ENCODE data around the gene LIN37.

LIN37 gene

DNA sequence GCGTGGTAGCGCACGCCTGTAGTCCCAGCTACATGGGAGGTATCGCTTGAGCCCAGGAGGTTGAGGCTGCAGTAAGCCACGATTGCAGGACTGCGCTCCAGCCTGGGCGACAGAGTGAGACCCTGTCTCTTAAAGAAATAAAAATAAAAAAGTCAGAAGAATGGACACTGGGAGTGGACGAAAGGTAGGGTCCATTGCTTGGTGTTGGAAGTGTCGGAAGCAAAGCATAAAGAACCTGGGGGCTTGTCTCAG, 26.6 kb downstream of the LIN37 start:
- DNase-seq (ENCODE audit: low read depth), result no peak

DNA sequence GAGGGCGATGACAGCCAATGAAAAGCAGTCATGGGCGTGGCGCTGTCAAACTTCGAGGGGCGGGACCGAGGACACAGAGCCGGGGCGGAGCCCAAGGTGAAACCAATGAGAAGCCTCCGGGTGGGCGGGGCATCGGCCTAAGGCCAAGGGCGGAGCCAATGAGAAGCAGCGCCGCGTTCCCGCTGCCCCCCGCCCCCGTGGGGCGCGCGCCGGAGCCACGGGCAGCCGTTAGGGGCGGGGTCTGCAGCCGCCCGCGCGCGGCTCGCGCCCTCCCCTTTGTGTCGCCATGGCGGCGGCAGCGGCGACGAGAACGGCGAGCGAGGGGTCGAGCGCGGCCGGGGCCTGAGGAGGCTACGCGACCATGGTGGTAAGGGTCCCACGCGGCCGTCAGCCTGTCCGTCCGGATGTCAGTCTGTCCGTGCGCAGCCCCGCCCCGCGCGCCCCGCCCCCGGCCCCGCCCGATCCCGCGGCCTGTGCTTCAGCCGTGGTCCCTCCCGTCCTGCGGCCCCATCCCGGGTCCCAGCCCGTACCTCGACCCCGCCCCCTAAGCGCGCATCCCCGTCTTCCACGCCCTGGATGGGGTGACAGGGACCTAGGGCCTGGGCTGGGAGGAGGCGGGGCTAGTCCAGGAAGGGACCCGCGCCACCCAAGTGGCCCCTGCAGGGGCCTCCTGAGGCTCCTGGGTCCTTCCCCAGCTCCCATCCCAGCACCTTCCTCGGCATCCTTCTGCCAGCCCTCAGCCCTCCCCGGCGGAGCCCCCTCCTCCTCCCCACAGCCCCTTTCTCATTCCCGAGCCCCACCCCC, 27.1 kb downstream of the LIN37 start, which contains the start of gene ARHGAP33:
Gene ARHGAP33 (plus strand): TSS at position 267 of the 804 bp plus-strand sequence. CDS start 95 bp downstream, at position 362.
- peak; percentile 93 for DNase-seq (ENCODE audit: low read depth)

DNA sequence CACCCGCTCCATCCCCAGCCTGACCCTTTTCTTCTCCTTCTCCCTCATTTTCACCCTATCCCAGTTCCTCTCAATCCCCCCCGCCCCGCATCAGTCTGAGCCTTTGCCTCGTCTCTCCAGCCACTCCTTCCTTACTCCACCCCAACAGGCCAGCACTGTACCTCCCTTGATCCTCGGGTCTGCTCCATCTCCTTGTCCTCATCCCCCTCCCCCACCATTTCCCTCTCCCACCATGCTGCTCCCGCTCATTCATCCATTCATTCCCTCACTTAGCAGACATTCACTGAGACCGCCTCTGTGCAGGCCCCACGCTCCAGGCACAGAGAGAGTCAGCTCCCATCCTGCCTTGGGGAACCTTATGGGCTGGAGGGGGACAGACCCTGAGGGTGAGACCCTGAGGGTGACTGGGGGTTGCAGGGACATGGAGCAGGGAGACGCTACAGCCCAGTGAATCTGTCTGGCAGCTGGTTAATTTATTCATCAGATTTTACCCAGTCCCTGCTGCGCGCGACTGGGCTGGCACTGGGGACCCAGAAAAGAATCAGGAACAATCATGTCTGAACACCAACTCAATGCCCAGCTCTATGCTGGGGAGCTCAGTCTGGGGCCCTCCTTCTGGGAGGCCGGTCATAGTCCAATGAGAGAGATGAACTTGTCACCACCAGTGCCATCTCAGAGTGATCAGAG, 27.9 kb downstream of the LIN37 start:
- DNase-seq (ENCODE audit: low read depth), result no peak

DNA sequence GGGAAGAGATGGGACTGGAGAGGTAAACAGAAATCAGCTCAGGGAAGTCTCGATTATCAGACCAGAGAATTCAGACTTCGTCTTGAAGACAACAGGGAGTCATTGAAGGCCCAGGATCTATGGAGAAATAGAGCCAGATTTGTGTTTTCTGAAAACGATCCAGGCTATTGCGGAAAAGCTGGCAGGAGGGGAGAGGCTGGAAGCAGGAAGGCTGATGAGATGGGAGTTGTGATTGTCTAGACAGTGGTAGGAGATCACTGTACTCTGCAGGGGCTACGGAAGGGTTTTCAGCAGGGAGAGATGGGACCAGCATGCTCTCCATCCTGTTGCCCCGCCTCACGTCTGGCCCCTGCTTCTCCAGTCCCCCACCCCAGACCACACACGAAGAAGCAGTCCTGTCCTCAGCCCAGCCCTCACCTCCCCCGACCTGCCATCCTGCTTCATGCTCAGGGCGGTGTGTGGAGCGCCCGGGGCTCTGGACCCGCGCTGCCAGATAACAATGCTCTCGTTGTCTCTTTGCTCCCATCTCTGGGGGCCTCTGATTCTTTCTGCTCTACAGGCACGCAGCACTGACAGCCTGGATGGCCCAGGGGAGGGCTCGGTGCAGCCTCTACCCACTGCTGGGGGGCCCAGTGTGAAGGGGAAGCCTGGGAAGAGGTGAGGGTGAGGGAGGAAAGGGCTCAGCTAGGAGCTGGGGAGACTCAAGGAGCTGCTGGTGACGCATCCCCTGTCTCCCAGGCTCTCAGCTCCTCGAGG, 28.9 kb downstream of the LIN37 start:
- DNase-seq (ENCODE audit: low read depth), result no peak

DNA sequence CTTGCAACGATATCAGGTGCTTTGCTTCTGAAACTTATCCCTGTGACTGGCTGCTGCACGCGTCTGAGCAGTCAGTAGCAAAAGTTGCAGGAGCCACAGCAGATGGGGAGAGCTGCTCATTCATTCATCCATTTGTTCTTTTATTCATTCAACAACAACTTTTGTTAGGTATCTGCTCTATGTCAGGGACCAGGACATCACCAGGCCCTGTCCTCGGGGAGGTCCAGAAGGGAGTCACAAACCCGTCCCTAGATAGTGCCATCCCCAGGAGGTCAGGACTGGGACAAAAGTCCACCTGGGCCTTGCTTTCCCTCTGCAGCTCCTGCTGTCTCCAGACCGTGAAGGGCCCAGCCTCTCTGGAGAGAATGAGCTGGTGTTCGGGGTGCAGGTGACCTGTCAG, 29.6 kb downstream of the LIN37 start:
- no peak for DNase-seq (ENCODE audit: low read depth)

DNA sequence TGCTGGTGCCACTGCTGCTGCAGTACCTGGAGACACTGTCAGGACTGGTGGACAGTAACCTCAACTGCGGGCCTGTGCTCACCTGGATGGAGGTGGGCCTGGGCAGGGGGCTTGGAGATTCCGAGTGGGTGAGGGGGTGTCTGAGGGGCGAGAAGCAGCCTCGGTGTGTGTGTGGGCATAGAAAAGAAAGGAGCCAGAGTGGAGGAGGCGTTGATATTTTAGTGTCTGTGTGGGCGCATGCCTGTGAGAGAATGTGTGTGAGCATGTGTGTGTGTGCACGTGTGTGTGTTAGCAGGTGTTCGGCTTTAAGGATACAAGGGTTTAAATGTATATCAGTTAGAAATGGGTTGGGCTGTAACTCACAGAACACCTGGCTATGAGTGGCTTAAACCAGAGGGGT, 30.7 kb downstream of the LIN37 start:
- DNase-seq (ENCODE audit: low read depth), result no peak

DNA sequence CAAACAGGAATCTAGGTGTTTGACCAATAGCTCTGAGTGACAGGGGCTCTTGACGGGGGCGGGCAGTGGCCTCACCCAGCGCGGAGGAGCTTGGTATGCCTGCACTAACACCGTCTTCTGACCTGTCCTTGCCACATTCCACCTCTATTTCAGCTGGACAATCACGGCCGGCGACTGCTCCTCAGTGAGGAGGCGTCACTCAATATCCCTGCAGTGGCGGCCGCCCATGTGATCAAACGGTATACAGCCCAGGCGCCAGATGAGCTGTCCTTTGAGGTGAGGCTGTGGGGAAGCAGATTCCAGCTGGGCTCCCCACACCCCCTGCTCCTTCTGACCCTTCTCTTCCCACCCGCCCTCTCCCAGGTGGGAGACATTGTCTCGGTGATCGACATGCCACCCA, 31.7 kb downstream of the LIN37 start:
- DNase-seq (ENCODE audit: low read depth), result no peak

DNA sequence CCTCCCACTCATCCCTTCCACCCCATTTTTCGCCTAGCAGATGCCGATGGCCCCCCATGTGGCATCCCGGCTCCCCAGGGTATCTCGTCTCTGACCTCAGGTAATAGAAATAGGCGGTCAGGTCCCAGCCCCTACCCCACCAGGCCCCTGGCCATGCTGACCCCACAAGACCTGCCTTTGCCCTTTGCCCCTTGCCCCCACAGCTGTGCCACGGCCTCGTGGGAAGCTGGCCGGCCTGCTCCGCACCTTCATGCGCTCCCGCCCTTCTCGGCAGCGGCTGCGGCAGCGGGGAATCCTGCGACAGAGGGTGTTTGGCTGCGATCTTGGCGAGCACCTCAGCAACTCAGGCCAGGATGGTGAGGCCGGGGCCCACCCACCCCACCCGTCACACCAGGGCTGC, 32.3 kb downstream of the LIN37 start:
- no peak for DNase-seq (ENCODE audit: low read depth)

DNA sequence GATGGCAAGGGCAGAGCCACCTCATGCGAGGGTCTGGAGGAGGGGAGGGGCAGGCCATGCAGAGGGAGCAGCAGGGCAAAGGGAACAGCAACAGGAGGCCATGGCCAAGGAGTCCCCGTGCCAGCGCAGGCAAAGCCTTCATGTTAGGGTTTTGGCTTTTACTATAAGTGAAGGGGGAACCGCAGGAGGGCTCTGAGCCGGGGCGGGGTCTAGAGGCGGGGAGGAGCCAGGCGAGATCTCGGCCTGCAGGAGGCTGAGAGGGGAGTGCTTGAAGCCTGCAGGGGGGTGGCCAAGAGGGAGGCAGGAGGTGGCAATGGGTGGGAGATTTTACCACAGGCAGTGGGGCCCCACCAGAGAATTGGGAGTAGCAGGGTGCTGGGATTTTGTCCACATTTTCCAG, 33.3 kb downstream of the LIN37 start:
- no peak for DNase-seq (ENCODE audit: low read depth)

DNA sequence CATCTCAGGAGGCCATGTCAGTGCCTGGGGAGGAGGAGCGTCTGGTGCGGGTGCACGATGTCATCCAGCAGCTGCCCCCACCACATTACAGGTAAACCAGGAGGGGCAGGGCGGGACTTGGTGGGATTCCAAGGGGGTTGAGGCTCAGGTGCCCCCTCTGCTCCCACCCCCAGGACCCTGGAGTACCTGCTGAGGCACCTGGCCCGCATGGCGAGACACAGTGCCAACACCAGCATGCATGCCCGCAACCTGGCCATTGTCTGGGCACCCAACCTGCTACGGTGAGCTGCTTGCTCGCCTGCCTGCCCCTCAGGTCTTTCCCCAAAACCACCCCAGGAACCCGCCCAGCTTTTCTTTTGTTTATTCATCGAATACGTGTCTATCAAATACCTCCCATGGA, 34.2 kb downstream of the LIN37 start:
- no peak for DNase-seq (ENCODE audit: low read depth)

DNA sequence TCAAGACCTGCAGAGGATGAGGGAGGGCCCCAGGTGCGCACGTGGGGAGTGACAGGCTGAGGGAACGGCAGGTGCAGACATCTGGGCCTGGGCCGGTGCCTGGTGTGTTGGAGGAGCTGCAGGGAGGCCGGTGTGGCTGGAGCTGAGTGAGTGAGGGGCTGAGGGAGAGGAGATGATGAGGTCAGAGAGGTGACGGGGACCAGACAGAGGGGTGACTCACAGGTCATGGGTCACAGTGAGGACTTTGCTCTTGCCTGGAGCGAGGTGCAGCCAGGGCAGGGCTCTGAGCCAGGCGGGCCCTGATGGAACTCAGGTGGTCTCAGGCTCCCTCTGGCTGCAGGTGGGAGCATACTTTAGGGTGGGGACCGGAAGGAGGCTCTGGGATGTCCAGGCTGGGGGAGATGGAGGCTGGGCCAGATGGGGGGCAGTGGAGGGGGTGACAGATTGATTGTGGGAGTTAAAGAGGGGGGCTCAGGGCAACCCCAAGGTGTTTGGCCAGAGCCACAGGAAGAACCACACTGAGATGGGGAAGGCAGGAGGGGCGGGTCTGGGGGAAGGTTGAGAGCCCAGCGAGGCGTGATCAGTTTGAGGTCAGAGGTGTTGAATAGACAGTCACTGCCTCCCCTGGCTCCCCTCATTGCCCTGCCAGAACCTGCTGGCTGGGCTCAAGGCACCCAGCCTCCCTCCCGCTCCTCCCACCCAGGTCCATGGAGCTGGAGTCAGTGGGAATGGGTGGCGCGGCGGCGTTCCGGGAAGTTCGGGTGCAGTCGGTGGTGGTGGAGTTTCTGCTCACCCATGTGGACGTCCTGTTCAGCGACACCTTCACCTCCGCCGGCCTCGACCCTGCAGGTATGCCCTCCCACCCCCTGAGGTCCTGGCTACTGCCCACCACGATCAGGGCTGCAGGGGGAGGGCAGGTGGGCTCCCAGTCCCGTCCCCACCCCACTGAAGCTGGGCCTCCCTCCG, 35.4 kb downstream of the LIN37 start:
- no peak for DNase-seq (ENCODE audit: low read depth)

DNA sequence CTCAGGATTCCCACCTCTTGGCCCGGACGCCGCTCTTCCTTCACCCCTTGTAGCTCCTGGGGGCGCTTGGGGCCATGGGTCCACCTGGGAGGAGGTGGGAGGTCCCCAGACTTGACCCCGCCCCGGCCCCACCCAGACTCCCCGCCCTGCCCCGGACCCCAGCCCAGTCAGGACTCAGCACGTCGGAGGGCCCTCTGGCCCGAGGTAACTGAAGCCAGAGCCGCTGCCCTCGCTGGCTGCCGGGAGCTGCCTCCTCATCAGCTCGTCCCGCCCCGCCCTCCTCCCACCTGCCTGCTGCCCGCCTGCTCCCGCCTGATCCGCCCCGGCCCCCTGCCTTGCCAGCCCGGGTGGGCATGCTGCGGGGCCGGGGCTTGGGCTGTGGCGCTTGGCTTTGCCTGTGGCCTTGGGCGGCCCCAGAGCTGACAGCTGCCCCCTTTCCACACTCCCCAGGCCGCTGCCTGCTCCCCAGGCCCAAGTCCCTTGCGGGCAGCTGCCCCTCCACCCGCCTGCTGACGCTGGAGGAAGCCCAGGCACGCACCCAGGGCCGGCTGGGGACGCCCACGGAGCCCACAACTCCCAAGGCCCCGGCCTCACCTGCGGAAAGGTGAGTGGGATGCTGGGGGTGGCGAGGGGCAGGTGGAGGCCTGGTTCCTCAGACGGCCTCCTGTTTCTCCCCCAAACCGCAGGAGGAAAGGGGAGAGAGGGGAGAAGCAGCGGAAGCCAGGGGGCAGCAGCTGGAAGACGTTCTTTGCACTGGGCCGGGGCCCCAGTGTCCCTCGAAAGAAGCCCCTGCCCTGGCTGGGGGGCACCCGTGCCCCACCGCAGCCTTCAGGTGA, 36.3 kb downstream of the LIN37 start:
- no peak for DNase-seq (ENCODE audit: low read depth)

DNA sequence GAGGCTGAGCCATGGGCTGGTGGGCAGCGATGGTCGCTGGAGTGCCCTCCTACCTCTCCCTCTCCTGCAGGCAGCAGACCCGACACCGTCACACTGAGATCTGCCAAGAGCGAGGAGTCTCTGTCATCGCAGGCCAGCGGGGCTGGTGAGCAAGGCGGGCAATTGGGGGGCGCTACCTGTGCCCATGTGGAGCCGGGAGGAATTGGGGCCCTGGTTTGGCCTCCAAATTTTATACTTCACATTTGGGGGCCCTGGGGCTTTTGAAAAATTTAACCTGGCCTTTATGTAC, 36.9 kb downstream of the LIN37 start:
- no peak for DNase-seq (ENCODE audit: low read depth)

DNA sequence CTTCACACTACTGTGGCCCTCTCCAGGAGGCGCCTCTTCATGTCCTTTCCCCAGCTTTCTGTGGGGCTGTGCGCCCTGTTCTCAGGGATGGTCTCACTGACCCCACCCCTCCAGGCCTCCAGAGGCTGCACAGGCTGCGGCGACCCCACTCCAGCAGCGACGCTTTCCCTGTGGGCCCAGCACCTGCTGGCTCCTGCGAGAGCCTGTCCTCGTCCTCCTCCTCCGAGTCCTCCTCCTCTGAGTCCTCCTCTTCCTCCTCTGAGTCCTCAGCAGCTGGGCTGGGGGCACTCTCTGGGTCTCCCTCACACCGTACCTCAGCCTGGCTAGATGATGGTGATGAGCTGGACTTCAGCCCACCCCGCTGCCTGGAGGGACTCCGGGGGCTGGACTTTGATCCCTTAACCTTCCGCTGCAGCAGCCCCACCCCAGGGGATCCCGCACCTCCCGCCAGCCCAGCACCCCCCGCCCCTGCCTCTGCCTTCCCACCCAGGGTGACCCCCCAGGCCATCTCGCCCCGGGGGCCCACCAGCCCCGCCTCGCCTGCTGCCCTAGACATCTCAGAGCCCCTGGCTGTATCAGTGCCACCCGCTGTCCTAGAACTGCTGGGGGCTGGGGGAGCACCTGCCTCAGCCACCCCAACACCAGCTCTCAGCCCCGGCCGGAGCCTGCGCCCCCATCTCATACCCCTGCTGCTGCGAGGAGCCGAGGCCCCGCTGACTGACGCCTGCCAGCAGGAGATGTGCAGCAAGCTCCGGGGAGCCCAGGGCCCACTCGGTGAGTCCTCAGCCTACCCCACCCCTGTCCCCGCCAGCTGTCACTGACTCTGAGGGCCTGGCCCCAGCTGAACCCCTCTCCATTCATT, 38.2 kb downstream of the LIN37 start:
- no peak for DNase-seq (ENCODE audit: low read depth)

DNA sequence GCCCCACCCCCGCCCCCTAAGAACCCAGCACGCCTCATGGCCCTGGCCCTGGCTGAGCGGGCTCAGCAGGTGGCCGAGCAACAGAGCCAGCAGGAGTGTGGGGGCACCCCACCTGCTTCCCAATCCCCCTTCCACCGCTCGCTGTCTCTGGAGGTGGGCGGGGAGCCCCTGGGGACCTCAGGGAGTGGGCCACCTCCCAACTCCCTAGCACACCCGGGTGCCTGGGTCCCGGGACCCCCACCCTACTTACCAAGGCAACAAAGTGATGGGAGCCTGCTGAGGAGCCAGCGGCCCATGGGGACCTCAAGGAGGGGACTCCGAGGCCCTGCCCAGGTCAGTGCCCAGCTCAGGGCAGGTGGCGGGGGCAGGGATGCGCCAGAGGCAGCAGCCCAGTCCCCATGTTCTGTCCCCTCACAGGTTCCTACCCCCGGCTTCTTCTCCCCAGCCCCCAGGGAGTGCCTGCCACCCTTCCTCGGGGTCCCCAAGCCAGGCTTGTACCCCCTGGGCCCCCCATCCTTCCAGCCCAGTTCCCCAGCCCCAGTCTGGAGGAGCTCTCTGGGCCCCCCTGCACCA, 38.9 kb downstream of the LIN37 start:
- DNase-seq (ENCODE audit: low read depth), result no peak

DNA sequence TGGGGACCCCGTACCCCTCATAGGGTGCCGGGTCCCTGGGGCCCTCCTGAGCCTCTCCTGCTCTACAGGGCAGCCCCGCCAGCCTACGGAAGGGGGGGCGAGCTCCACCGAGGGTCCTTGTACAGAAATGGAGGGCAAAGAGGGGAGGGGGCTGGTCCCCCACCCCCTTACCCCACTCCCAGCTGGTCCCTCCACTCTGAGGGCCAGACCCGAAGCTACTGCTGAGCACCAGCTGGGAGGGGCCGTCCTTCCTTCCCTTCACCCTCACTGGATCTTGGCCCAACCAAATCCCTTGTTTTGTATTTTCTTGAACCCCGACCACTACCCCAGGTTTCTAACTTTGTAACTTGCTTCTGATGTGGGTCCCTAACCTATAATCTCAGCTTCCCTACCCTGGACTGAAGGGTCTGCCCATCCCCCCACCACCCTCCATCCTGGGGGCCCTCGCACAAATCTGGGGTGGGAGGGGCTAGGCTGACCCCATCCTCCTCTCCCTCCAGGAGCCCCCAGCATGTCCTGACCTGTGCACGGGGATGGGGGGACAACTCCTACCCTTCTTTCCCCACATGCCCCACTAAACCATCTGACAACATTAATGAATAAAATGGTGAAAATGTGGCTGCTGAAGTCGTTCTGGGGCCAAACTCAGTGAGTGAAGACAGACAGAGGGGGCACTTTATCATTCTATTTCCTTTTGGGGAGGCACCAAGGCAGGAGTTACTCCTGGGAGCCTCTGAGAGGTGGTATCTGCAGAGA, 40.0 kb downstream of the LIN37 start:
- DNase-seq (ENCODE audit: low read depth), result no peak

DNA sequence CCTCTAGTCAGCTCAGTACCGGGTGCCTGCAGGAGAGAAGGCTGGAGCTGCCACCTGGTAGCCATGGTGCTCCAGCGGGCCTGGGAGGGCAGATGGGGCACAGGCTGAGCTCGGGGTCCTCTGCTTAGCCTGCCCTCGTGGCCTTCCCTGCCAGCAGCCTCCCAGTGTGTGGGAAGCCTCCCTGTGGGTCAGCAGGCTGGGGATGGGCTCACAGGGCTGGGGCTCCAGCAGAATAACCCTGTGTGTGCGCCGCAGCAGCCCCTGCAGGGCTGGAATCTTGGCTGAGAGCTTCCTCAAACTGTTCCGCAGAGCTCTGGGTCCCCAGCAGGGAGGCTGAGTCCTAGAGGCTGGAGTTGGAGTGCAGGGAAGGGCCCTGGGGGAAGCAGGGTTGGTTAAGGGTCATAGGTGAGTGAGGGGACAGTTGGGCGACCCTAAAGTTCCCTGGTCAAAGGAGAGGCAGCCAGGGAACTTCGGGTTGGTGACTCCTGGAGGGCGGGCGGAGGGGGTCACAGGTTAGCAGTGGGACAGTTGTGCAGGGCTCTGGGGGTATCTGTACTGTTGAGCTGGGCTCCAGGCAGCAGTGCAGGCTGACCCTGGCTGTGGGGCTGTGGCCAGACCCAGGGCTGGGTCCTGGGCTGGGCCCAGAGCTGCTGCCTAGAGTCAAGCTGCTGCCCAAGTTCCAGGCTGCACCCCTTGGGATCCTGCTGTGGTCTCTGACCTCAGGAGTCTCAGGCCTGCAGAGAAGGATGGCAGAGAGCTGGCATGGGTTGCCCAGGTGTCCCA, 41.0 kb downstream of the LIN37 start:
- no peak for DNase-seq (ENCODE audit: low read depth)
